ENCODE measurements around the gene SRR. TPM values are rescaled to one million over a fixed set of nuclear protein-coding genes. Genes with fewer than 3 reads are reported as not detected.
"Not testable (repeated sequence)": the region's sequence is repeated elsewhere in the genome, so short reads cannot be mapped to it uniquely, and the experiment has no call there.

The SRR gene
- 57.9 TPM for total RNA-seq

GRCh38 chr17:2303204-2304188, at the start of gene SRR, which contains the start of gene SMG6:
TSS of gene SRR (plus strand) at chr17:2303950. CDS start at chr17:2315561, 11,611 bp downstream.
TSS of gene SMG6 (minus strand) at chr17:2303785. CDS start at chr17:2303720, 65 bp downstream.
- DNase-seq, result peak; percentile 89

- DNase-seq, result not testable (repeated sequence)
These were observed 44.9 kb upstream of the SRR start for GRCh38 chr17:2258830-2259229.

GRCh38 chr17:2259769-2260536, 43.8 kb upstream of the SRR start:
- DNase-seq, result no peak

- no peak for DNase-seq
These were observed 41.6 kb upstream of the SRR start for GRCh38 chr17:2262135-2262587.

GRCh38 chr17:2263183-2264066, 40.3 kb upstream of the SRR start:
- DNase-seq, result no peak

GRCh38 chr17:2264067-2264860, 39.5 kb upstream of the SRR start:
- DNase-seq, result no peak

GRCh38 chr17:2265166-2265565, 38.6 kb upstream of the SRR start:
- DNase-seq, result not testable (repeated sequence)

- no peak for DNase-seq
These were observed 37.5 kb upstream of the SRR start for GRCh38 chr17:2266045-2266864.

GRCh38 chr17:2266865-2267228, 36.9 kb upstream of the SRR start:
- no peak for DNase-seq

GRCh38 chr17:2267354-2267753, 36.4 kb upstream of the SRR start:
- no peak for DNase-seq

GRCh38 chr17:2271985-2272702, 31.6 kb upstream of the SRR start:
- no peak for DNase-seq

- no peak for DNase-seq
These were observed 29.3 kb upstream of the SRR start for GRCh38 chr17:2274414-2274813.

- DNase-seq, result no peak
These were observed 28.0 kb upstream of the SRR start for GRCh38 chr17:2275722-2276121.

GRCh38 chr17:2277429-2278170, 26.1 kb upstream of the SRR start:
- no peak for DNase-seq

GRCh38 chr17:2279707-2280106, 24.0 kb upstream of the SRR start:
- no peak for DNase-seq

GRCh38 chr17:2282297-2282873, 21.4 kb upstream of the SRR start:
- no peak for DNase-seq

- DNase-seq, result no peak
These were observed 20.4 kb upstream of the SRR start for GRCh38 chr17:2283302-2283701.

GRCh38 chr17:2289878-2290478, 13.8 kb upstream of the SRR start:
- no peak for DNase-seq

Measured in occipital lobe (tissue), 2 donors.